ENCODE data around the gene EPHB4. TPM values are rescaled to one million over a fixed set of nuclear protein-coding genes. Genes with fewer than 3 reads are reported as not detected.
A peak's percentile ranks its signal among the peaks of the same experiment; 100 is the strongest.
"Not testable (repeated sequence)": the region's sequence is repeated elsewhere in the genome, so short reads cannot be mapped to it uniquely, and the experiment has no call there.

EPHB4 gene
- total RNA-seq, 6 experiments from 2014 or later = 23.9 to 43.7 (median 36.8) TPM

- intact Hi-C loops (cut with DNase I) = no loop called here
- ATAC-seq = no peak
- Histone ChIP-seq H3K27me3 (no peaks in the 10 kb centered on the region), H3K4me3 (no peak overlapping the region), H3K9me3 (no peaks in the 10 kb centered on the region), H3K4me1 (peaks cover 0 to 26% (median 5%) of the 10 kb centered on the region in 4 donors), H3K36me3 (peaks cover 0 to 85% (median 37%) of the 10 kb centered on the region in 4 donors), H3K27ac (no peak overlapping the region)
- no peak for DNase-seq
- 84% methylated on average over 6 of the region's 22 CpGs for WGBS (ENCODE audit: insufficient coverage, low coverage, low lambda C conversion rate, missing lambda C conversion rate)
- TF ChIP-seq, protein P1, sequence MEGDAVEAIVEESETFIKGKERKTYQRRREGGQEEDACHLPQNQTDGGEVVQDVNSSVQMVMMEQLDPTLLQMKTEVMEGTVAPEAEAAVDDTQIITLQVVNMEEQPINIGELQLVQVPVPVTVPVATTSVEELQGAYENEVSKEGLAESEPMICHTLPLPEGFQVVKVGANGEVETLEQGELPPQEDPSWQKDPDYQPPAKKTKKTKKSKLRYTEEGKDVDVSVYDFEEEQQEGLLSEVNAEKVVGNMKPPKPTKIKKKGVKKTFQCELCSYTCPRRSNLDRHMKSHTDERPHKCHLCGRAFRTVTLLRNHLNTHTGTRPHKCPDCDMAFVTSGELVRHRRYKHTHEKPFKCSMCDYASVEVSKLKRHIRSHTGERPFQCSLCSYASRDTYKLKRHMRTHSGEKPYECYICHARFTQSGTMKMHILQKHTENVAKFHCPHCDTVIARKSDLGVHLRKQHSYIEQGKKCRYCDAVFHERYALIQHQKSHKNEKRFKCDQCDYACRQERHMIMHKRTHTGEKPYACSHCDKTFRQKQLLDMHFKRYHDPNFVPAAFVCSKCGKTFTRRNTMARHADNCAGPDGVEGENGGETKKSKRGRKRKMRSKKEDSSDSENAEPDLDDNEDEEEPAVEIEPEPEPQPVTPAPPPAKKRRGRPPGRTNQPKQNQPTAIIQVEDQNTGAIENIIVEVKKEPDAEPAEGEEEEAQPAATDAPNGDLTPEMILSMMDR (IDR thresholded peaks at IDR 0.05) = no peak
- no peak for TF ChIP-seq POLR2A (IDR thresholded peaks at IDR 0.05)
Observed at GRCh38 chr7:100812729-100813128, 14.6 kb downstream of the EPHB4 start.

- H3K27ac ChIP-seq = no peak overlapping the region
- intact Hi-C loops (cut with DNase I) = no loop called here
- WGBS (ENCODE audit: insufficient coverage, low coverage, low lambda C conversion rate, missing lambda C conversion rate) = 75% methylated on average over 6 of the region's 6 CpGs
- no peaks in the 10 kb centered on the region for H3K27me3 ChIP-seq
- TF ChIP-seq POLR2A (IDR thresholded peaks at IDR 0.05) = no peak
- TF ChIP-seq, protein P1 (IDR thresholded peaks at IDR 0.05) = no peak
- H3K4me3 ChIP-seq = no peak overlapping the region
- H3K4me1 ChIP-seq = peaks cover 0 to 21% (median 5%) of the 10 kb centered on the region in 4 donors
- DNase-seq = no peak
- peaks cover 0 to 89% (median 41%) of the 10 kb centered on the region in 4 donors for H3K36me3 ChIP-seq
- no peaks in the 10 kb centered on the region for H3K9me3 ChIP-seq
- no peak for ATAC-seq
Observed at GRCh38 chr7:100811480-100811879, 15.8 kb downstream of the EPHB4 start.

DNA sequence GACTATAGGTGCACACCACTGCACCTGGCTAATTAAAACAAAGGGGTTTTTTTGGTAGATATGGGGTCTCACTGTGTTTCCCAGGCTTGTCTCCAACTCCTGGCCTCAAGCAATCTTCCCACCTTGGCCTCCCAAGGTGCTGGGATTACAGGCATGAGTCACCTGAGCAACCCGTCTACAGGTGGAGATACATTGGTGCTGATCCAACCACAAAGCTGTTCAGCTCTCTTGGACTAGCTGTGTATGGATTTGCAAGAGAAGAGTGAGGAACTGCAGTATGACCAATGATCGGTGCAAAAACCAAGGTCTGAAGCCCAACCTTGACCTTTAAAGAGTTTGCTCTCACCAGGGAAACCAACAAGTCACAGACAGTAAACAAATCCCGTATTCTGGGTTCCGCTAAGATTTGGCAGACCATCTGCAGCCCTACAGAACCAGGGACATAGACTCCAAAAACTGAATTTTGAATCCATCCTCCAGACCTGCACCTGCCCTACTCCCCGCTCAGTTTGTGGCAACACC lies 18.9 kb downstream of the EPHB4 start:
- Histone ChIP-seq H3K27ac (no peak overlapping the region), H3K9me3 (no peaks in the 10 kb centered on the region), H3K4me3 (no peak overlapping the region), H3K4me1 (peaks cover 0 to 4% (median 0%) of the 10 kb centered on the region in 4 donors), H3K27me3 (no peaks in the 10 kb centered on the region), H3K36me3 (peaks cover 0 to 90% (median 40%) of the 10 kb centered on the region in 4 donors)
- intact Hi-C loops (cut with DNase I) = no loop called here
- no peak for TF ChIP-seq POLR2A (IDR thresholded peaks at IDR 0.05)
- TF ChIP-seq, protein P1 (IDR thresholded peaks at IDR 0.05) = no peak
- DNase-seq (no peak), ATAC-seq (peak in 1 of 4 donors; percentile 7)
- 56% methylated on average over 5 of the region's 5 CpGs for WGBS (ENCODE audit: insufficient coverage, low coverage, low lambda C conversion rate, missing lambda C conversion rate)

DNA sequence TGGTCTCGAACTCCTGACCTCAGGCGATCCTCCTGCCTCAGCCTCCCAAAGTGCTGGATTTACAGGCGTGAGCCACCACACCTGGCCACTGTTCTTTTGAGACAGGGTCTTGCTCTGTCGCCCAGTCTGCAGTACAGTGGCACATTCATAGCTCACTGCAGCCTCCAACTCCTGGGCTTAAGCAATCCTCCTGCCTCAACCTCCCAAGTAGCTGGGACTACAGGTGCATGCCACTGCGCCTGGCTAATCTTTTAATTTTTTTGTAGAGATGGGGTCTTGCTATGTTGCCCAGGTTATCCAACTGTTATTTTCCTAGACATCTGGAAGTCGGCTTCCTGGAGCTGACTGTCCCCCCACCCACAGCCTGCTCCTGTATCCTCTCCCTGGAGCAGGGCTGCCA lies 20.4 kb downstream of the EPHB4 start:
- H3K27me3 ChIP-seq; H3K9me3 ChIP-seq; H3K27ac ChIP-seq; H3K4me1 ChIP-seq; intact Hi-C loops (cut with DNase I); H3K4me3 ChIP-seq; ATAC-seq; DNase-seq: not testable (repeated sequence)
- peaks cover 0 to 80% (median 32%) of the 10 kb centered on the region in 4 donors for H3K36me3 ChIP-seq
- WGBS (ENCODE audit: insufficient coverage, low coverage, low lambda C conversion rate, missing lambda C conversion rate) = 94% methylated on average over 6 of the region's 6 CpGs

- peaks cover 0 to 74% (median 29%) of the 10 kb centered on the region in 4 donors for H3K36me3 ChIP-seq
- no peak for DNase-seq
- H3K4me1 ChIP-seq = peaks cover 0 to 4% (median 0%) of the 10 kb centered on the region in 4 donors
- TF ChIP-seq POLR2A (IDR thresholded peaks at IDR 0.05) = no peak
- TF ChIP-seq, protein P1 (IDR thresholded peaks at IDR 0.05) = no peak
- H3K27me3 ChIP-seq = no peaks in the 10 kb centered on the region
- WGBS (ENCODE audit: insufficient coverage, low coverage, low lambda C conversion rate, missing lambda C conversion rate) = 60% methylated on average over 3 of the region's 9 CpGs
- no peak overlapping the region for H3K4me3 ChIP-seq
- no peaks in the 10 kb centered on the region for H3K9me3 ChIP-seq
- no peak overlapping the region for H3K27ac ChIP-seq
- peak in 2 of 4 donors; percentile 21 to 31 for ATAC-seq
- intact Hi-C loops (cut with DNase I) = no loop called here
Observed at GRCh38 chr7:100806276-100806675, 21.0 kb downstream of the EPHB4 start.
